GM13977 (cell line): ENCODE data around the gene LBHD2.
A peak's percentile ranks its signal among the peaks of the same experiment; 100 is the strongest.

Source experiments
- DNase-seq: peaks from one replicate; pipeline ENCODE4 v3.0.0; 2012; ENCODE audit warnings: low spot score
- in situ Hi-C: fragments of 300-500 bp; cut with MboI; formaldehyde crosslinking; loops from one replicate; pipeline ENCODE4 v1.12.0; 2022; ENCODE audit warnings: low sequenced_read_pairs, low pct_unique_long_range_greater_than_20kb, mixed read lengths, inconsistent platforms; ENCODE audit not compliant: unreplicated experiment
- TF ChIP-seq, protein P1 (sequence below): IDR thresholded peaks from 2 replicates; pipeline ENCODE4 v1.5.1; 2012; ENCODE audit warnings: mild to moderate bottlenecking, control low read depth; ENCODE audit not compliant: insufficient read depth; ENCODE audit errors: extremely low read depth, missing control alignments

LBHD2 gene

DNA sequence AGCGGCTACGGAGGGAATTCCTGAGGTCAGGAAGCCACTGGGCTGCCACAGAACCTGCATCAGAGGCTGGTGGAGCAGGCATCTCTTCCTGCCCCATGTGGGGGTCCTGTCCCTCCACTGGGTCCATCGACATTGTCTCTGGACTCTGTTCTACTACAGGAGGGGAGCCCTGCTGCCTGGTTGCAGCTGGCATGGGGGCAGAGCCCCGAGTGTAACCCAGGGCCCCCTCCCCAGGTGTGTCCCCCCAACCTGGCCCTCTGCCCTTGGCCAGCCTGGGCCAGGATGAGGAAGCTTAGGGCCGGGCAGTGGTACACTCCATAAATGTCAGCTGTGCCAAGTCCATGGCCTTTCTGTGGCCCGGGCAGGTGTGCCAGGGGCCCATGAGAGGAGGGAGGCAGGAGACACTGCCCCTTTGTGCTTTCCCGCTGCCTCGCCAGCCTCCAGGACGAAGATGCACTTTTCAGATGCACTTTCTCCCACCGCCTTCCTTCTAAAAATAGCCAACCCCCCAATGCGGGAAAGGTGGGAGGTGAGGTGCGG, 6.5 kb downstream of the LBHD2 start:
- DNase-seq = no peak
- in situ Hi-C loops = loop anchor here (25.0 kb wide), 1 partner anchor 197 kb away; no protein-coding TSS in a partner anchor
- TF ChIP-seq, protein P1, sequence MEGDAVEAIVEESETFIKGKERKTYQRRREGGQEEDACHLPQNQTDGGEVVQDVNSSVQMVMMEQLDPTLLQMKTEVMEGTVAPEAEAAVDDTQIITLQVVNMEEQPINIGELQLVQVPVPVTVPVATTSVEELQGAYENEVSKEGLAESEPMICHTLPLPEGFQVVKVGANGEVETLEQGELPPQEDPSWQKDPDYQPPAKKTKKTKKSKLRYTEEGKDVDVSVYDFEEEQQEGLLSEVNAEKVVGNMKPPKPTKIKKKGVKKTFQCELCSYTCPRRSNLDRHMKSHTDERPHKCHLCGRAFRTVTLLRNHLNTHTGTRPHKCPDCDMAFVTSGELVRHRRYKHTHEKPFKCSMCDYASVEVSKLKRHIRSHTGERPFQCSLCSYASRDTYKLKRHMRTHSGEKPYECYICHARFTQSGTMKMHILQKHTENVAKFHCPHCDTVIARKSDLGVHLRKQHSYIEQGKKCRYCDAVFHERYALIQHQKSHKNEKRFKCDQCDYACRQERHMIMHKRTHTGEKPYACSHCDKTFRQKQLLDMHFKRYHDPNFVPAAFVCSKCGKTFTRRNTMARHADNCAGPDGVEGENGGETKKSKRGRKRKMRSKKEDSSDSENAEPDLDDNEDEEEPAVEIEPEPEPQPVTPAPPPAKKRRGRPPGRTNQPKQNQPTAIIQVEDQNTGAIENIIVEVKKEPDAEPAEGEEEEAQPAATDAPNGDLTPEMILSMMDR = no peak

DNA sequence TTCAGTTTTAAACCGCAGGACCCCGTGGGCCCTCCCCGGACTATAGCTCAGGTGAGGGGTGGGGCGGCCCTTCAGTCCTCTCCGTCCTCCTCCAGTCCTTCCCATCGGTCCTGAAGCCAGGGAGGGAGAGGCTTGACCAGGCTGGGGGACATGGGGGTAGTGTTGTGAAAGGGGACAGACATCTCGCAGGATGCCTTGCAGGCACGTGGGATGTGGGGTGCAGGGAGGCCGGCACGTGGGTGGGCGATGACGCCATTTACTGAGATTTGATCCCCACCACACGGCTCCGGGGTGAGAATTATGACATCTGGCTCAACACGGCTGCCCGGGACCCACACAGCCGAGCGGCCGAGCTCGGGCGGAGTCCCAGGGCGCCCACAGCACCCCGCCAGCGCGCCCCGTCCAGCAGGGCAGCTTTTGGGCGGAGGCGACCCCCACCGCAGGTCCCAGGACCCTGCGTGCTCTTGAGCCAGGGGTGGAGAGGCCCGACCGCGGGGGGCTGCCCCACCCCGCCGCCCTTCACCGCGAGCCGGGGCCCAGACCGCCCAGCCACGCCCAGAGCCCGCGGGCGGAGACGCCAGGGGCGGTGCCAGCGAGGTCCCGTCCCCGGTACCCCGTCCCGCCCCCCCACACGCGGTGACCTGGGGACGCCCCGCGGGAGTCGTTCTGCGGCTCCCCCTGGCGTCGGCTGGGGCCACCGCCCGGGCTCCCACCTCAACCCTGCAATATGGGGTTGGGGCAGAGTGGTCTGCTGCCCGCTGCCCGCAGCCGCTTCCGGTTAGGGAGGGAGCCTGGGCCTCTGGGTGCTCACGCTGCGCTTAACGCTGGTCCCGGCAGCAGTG, 7.3 kb downstream of the LBHD2 start:
- in situ Hi-C loops = loop anchor here (25.0 kb wide), 1 partner anchor 196 kb away; no protein-coding TSS in a partner anchor
- TF ChIP-seq, protein P1 = peak; percentile 69
- DNase-seq = peak; percentile 94

DNA sequence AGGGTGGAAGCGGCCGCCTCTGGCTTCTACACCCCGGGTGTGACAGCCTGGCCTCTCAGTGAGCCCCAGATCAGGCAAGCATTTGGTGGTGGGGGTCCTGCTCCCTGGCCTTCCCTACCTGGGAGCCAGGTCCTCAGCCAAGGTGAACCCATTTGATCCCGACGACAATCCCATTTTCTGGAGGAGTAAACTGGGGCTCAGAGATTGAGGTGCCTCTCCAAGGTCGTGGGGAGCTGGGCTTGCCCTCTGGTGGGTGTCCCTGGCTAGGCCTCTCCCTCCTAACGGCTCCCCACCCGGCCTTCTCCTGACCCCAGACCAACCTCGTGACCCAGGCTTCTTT, 7.8 kb downstream of the LBHD2 start:
- no peak for DNase-seq
- in situ Hi-C loops = loop anchor here (25.0 kb wide), 1 partner anchor 195 kb away; no protein-coding TSS in a partner anchor
- TF ChIP-seq, protein P1 = no peak

DNA sequence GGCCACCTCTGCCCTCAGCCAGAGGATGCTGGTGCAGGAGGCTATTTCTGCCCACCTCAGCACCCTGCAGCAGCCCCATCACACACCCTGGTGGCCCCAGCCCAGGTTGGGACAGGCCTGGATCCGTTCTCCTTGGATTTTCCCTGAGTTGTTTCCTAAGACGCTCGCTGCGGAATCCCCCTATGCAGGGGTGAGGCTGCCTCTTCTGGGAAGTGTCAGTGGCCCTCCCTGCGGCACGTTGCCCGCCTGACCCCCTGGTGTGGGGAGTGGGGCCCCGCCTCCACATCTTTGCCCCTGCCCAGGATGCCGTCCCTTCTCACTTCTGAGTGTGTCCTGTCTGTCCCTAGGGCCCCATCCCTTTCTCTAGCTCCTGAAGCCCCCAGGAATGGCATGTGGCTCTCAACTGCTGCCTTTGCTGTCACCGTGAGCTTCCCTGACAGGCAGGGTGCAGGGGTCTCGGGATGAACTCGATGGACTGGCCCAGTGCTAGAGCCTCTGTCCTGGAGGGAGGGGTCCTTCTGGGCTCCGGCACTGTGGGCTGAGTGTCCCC, 9.9 kb downstream of the LBHD2 start:
- no peak for DNase-seq
- TF ChIP-seq, protein P1 = no peak
- in situ Hi-C loops = loop anchor here (25.0 kb wide), 1 partner anchor 193 kb away; no protein-coding TSS in a partner anchor

DNA sequence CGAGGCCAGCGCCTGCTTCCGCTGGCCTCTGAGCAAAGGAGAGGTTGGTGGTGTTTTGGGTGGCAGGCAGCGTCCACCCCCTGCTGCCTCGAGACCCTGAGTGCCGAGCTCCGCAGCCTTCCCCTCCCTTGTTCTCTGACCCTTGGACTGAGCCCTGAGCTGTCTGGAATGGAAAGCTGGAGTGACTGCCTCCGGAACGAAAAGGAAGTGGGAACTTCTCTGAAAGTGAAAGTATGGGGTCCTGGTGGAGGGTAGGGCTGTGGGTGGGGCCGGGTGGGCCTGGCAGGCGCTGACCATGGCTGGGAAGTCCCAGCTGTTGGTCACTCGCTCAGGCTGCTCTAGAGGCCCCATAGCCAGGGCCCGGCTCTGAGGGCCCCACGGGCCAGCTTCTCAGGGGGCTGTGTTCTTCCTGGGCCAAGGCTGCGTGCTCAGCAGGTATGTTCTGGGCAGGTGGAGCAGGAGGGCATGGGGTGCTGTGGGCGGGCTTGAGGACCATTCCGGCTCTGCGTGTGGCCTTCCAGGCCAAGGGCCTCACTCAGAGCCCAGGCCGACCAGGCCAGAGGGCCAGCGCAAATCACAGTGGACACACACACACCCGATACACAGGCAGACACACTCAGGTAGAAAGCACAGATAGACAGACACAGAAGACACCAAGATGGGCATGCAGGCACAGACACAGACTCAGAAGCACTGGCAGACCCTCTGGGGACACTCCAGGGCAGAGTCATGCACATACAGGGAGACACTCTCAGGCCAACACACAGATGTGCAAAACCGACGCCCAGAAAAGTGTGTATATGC, 10.6 kb downstream of the LBHD2 start, which contains the start of gene EXOC3L4:
TSS of gene EXOC3L4 (plus strand) at position 320 of the 804 bp plus-strand sequence. CDS start 5,495 bp downstream, outside the sequence.
- in situ Hi-C loops = loop anchor here (25.0 kb wide), 1 partner anchor 193 kb away; no protein-coding TSS in a partner anchor
- TF ChIP-seq, protein P1 = no peak
- no peak for DNase-seq
